Type B pancreatic cell (in vitro differentiated cells): ENCODE measurements around the gene LHX4. TPM values are rescaled to one million over a fixed set of nuclear protein-coding genes. Genes with fewer than 3 reads are reported as not detected.

Experiments
- DNase-seq: peaks from one replicate; pipeline ENCODE4 v3.0.0; 2021; ENCODE audit warnings: mixed read lengths; ENCODE audit not compliant: unreplicated experiment; ENCODE audit errors: extremely low spot score
- H3K27ac Mint-ChIP-seq: 2 replicates; pipeline ENCODE4 v1.8.0; 2021; ENCODE audit warnings: mild to moderate bottlenecking, mixed read lengths
- H3K27me3 Mint-ChIP-seq: 2 replicates; pipeline ENCODE4 v1.8.0; 2021; ENCODE audit warnings: mixed read lengths
- H3K36me3 Mint-ChIP-seq: 2 replicates; pipeline ENCODE4 v1.8.0; 2021; ENCODE audit warnings: mixed read lengths
- H3K4me1 Mint-ChIP-seq: one replicate; pipeline ENCODE4 v1.8.0; 2021; ENCODE audit warnings: mixed read lengths; ENCODE audit not compliant: unreplicated experiment
- H3K4me3 Mint-ChIP-seq: 2 replicates; pipeline ENCODE4 v1.8.0; 2021; ENCODE audit warnings: mild to moderate bottlenecking, mixed read lengths
- H3K9me3 Mint-ChIP-seq: 2 replicates; pipeline ENCODE4 v1.8.0; 2021; ENCODE audit warnings: mixed read lengths
- total RNA-seq: library from RNA; stranded (reverse); gene quantifications from 2 replicates; pipeline ENCODE4 v1.2.1, GENCODE V29; 2021; ENCODE audit warnings: low replicate concordance
- TF ChIP-seq, protein P1 (sequence below): fragments of 200-600 bp; sonication (generic); conservative IDR thresholded peaks from 2 replicates; pipeline ENCODE4 v1.5.0; 2021; ENCODE audit warnings: antibody characterized with exemption, mild to moderate bottlenecking

The LHX4 gene
- total RNA-seq, 1 donor from 2014 or later, result 0.22 TPM

DNA sequence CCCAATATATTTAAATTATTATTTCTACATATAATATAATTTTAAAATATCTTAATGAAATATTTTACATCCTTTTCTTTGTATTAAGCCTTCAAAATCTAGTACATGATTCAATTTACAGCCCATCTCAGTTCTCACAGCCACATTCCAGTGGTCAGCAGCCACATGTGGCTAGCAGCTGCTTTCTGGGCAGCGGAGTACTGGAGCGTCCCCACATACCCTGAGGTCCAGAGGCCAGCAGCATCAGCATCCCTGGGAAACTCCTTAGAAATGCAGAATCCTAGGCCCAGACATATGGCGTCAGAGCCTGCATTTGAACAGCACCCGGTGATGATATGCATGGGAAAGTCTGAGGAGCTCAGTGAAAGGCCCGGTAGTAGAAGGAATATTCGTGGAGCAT is 8.6 kb upstream of the LHX4 start:
- H3K36me3 Mint-ChIP-seq, result no peaks in the 10 kb centered on the region
- DNase-seq, result no peak
- H3K27ac Mint-ChIP-seq, result no peak overlapping the region
- H3K4me3 Mint-ChIP-seq, result no peak overlapping the region
- peaks cover 64% of the 10 kb centered on the region for H3K27me3 Mint-ChIP-seq
- TF ChIP-seq, protein P1, sequence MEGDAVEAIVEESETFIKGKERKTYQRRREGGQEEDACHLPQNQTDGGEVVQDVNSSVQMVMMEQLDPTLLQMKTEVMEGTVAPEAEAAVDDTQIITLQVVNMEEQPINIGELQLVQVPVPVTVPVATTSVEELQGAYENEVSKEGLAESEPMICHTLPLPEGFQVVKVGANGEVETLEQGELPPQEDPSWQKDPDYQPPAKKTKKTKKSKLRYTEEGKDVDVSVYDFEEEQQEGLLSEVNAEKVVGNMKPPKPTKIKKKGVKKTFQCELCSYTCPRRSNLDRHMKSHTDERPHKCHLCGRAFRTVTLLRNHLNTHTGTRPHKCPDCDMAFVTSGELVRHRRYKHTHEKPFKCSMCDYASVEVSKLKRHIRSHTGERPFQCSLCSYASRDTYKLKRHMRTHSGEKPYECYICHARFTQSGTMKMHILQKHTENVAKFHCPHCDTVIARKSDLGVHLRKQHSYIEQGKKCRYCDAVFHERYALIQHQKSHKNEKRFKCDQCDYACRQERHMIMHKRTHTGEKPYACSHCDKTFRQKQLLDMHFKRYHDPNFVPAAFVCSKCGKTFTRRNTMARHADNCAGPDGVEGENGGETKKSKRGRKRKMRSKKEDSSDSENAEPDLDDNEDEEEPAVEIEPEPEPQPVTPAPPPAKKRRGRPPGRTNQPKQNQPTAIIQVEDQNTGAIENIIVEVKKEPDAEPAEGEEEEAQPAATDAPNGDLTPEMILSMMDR, result no peak
- H3K4me1 Mint-ChIP-seq, result no peaks in the 10 kb centered on the region
- H3K9me3 Mint-ChIP-seq, result no peaks in the 10 kb centered on the region

DNA sequence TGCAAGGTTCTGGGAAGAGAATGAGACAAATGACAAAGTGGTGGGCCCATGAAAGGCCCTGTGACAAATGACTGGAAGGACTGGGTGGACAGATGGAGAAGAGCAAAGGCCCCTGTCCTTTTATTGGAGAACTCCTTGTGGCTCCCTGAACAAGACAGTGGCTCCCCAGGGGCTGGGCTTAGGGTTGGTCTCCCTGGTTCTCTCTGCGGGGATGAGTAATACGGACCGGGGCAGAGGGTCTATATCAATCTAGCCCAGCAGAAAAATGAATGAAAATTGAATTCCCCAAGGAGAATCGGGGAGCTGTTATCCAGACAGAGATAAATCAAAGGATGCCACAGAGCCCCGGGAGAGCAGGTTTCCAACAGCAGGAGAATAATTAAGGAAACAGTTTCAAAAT is 5.2 kb upstream of the LHX4 start:
- Mint-ChIP-seq H3K36me3 (no peaks in the 10 kb centered on the region), H3K27me3 (peaks cover 81% of the 10 kb centered on the region), H3K4me3 (no peak overlapping the region), H3K27ac (no peak overlapping the region), H3K9me3 (no peaks in the 10 kb centered on the region), H3K4me1 (no peaks in the 10 kb centered on the region)
- no peak for DNase-seq
- TF ChIP-seq, protein P1, result no peak

DNA sequence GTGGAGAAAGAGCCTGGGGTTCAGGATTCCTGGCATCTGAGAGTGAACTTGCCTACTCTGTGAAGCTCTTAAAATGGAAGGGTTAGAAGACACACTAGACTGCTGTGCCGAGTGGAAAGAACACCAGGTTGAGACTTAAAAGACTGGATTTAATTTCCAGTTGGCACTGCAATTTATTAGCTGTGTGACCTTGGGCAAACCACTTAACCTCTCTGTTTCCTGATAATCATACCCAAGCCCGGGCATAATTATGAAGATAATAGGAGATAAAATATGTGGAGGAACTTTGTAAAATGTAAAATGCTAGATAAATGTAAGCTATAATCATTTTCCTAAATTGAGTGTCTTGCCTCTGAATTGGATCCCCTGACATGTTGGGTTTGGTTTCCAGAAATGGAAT is 4.7 kb upstream of the LHX4 start:
- Mint-ChIP-seq H3K9me3 (no peaks in the 10 kb centered on the region), H3K36me3 (no peaks in the 10 kb centered on the region), H3K27ac (no peak overlapping the region), H3K27me3 (peaks cover 84% of the 10 kb centered on the region), H3K4me3 (no peak overlapping the region), H3K4me1 (no peaks in the 10 kb centered on the region)
- TF ChIP-seq, protein P1, result no peak
- no peak for DNase-seq

DNA sequence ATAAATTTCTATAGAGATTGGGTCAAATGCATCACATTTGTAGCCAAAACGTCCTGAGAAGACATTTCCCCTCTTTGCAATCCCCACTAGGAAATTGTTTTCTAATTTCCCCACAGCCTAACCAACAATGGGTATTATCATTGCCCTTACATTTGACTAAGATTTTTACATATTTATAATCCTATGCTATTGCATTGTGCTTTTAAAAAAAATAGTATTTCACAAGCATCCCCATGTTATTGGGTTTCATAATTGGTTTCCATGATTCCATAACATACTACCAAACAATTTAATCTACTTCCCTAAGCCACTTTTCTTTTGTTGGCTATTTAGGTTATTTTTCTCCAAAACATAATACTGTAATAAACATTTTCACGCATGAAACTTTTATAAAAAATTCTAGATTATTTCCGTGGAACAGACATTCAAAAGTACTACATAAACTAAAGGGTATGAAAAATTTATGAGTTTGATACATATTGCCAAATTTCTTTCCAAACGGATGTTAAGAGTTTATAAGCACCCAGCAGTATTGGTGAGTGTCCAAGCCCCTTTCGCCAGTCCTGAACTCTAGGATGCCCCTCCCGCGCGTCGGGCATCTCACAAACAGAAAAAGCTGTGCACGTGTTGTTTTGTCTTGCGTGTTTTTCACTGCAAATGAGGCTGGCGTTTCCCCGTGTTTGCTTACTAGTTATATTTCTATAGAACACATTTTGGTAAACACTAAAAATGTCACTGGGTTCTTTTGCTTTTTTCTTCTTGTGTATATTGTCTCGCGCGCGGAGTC is 2.0 kb upstream of the LHX4 start:
- no peaks in the 10 kb centered on the region for H3K9me3 Mint-ChIP-seq
- DNase-seq, result no peak
- TF ChIP-seq, protein P1, result no peak
- H3K4me1 Mint-ChIP-seq, result no peaks in the 10 kb centered on the region
- peaks cover 92% of the 10 kb centered on the region for H3K27me3 Mint-ChIP-seq
- peak overlapping the region; percentile 79 for H3K4me3 Mint-ChIP-seq
- H3K36me3 Mint-ChIP-seq, result no peaks in the 10 kb centered on the region
- H3K27ac Mint-ChIP-seq, result peak overlapping the region; percentile 29

GRCh38 chr1:180228648-180229482 is 1.2 kb upstream of the LHX4 start:
- Mint-ChIP-seq H3K27me3 (peaks cover 92% of the 10 kb centered on the region), H3K27ac (peak overlapping the region; percentile 29)

More at GRCh38 chr1:180228648-180229482, 1.2 kb upstream of the LHX4 start:
- Mint-ChIP-seq H3K4me3 (peak overlapping the region; percentile 79), H3K9me3 (no peaks in the 10 kb centered on the region), H3K4me1 (peaks cover 2% of the 10 kb centered on the region), H3K36me3 (no peaks in the 10 kb centered on the region)
- TF ChIP-seq, protein P1, result no peak
- DNase-seq, result no peak
